Measurements from ENCODE around the gene NRXN2. TPM values are rescaled to one million over a fixed set of nuclear protein-coding genes. Genes with fewer than 3 reads are reported as not detected.

NRXN2 gene
- total RNA-seq, 2 donors from 2014 or later, result 0.74 to 1.3 TPM

DNA sequence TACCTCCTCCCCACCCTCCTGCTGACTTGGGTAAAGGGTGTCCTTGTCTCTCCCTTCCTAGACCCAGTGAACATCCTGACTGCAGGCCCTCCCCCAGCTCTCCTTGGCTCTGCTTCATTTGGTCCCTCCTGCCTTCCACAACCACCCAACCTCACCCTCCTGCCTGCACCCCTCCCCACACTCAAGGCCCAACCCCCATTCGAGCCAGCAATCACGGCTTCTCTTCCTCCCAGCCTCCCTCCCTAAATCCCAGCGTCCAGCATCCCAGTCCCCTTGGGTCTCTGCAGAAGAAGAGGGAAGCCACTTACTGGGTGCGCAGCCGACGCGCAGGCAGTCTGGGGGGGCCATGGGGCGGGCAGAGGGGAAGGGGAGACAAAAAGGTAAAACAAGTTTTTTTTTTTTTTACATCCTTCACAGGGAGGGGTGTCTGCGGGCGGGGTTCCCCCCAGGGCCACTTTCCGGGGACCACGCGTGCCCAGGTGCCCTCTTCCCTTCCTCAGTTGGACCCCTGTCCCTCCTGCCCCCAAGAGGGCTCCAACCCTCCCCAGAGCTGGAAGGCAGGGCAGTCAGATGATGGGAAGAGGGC lies 69.5 kb downstream of the NRXN2 start:
- Mint-ChIP-seq H3K4me1 (ENCODE audit: low read depth in 2 of 2) (no peaks in the 10 kb centered on the region), H3K4me3 (no peak overlapping the region), H3K27me3 (peaks cover 3 to 17% of the 10 kb centered on the region in 2 donors), H3K9me3 (no peaks in the 10 kb centered on the region), H3K27ac (peak overlapping the region in 1 of 2 donors; percentile 50), H3K36me3 (no peaks in the 10 kb centered on the region)
- ATAC-seq (no peak), DNase-seq (ENCODE audit: low spot score) (no peak)

GRCh38 chr11:64652586-64653387 lies 70.2 kb downstream of the NRXN2 start:
- H3K9me3 Mint-ChIP-seq, result no peaks in the 10 kb centered on the region
- peak overlapping the region in 1 of 2 donors; percentile 50 for H3K27ac Mint-ChIP-seq
- H3K4me3 Mint-ChIP-seq, result no peak overlapping the region
- no peaks in the 10 kb centered on the region for H3K36me3 Mint-ChIP-seq
- H3K27me3 Mint-ChIP-seq, result peaks cover 3 to 17% of the 10 kb centered on the region in 2 donors
- ATAC-seq (peak; percentile 53 to 66), DNase-seq (ENCODE audit: low spot score) (peak; percentile 76)
- no peaks in the 10 kb centered on the region for H3K4me1 Mint-ChIP-seq (ENCODE audit: low read depth in 2 of 2)

GRCh38 chr11:64650923-64651523 lies 72.0 kb downstream of the NRXN2 start:
- ATAC-seq, result no peak
- no peak overlapping the region for H3K27ac Mint-ChIP-seq
- no peak overlapping the region for H3K4me3 Mint-ChIP-seq

DNA sequence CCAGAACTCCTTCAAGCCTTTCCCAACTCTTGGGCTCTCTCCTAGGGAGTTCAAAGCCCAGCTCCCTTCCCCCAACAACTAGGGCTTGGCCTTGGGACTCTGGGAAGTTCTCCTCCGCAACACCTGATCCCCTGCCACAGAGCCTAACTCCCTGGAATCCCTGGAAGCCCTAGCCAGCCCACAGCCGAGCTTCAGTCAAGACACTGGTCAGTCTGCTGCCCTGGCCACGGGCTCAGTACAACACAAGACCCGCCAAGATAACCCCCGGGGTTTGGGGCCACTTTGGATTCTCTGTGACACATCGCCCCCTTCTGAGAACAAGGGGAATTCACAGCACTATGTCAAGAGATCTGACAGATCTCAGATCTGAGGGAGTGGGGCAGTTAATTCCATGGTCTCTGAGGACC lies 73.7 kb downstream of the NRXN2 start:
- Mint-ChIP-seq H3K4me1 (ENCODE audit: low read depth in 2 of 2) (no peaks in the 10 kb centered on the region), H3K36me3 (no peaks in the 10 kb centered on the region), H3K27me3 (peaks cover 21 to 32% of the 10 kb centered on the region in 2 donors), H3K27ac (no peak overlapping the region), H3K9me3 (no peaks in the 10 kb centered on the region), H3K4me3 (no peak overlapping the region)
- ATAC-seq (no peak), DNase-seq (ENCODE audit: low spot score) (no peak)

More at GRCh38 chr11:64650923-64651523, 72.0 kb downstream of the NRXN2 start:
- no peak for DNase-seq (ENCODE audit: low spot score)
- H3K36me3 Mint-ChIP-seq, result no peaks in the 10 kb centered on the region
- H3K4me1 Mint-ChIP-seq (ENCODE audit: low read depth in 2 of 2), result no peaks in the 10 kb centered on the region
- no peaks in the 10 kb centered on the region for H3K9me3 Mint-ChIP-seq
- peaks cover 8 to 25% of the 10 kb centered on the region in 2 donors for H3K27me3 Mint-ChIP-seq

DNA sequence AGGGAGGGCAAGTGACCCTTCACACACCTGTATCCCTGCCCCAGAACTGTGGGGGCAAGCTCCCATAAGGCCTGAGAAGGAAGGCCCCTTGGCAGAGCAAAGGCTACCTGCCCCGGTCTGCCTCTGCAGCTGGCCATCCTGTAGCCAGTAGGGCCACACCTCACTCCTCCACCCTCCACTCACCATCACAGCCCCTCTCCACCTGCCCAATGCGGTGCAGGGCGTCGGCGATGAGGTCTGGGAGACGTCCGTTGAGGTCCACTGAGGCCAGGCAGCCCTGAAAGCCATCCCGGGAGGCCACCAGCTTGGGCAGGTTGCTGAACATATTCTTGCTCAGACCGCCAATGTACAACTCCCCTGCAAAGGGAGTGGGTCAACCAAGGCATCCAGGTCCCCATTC lies 74.4 kb downstream of the NRXN2 start:
- Mint-ChIP-seq H3K27ac (no peak overlapping the region), H3K4me1 (ENCODE audit: low read depth in 2 of 2) (peaks cover 0 to 3% of the 10 kb centered on the region in 2 donors), H3K4me3 (no peak overlapping the region), H3K36me3 (no peaks in the 10 kb centered on the region), H3K27me3 (peaks cover 27 to 38% of the 10 kb centered on the region in 2 donors), H3K9me3 (no peaks in the 10 kb centered on the region)
- DNase-seq (ENCODE audit: low spot score), result no peak
- no peak for ATAC-seq

DNA sequence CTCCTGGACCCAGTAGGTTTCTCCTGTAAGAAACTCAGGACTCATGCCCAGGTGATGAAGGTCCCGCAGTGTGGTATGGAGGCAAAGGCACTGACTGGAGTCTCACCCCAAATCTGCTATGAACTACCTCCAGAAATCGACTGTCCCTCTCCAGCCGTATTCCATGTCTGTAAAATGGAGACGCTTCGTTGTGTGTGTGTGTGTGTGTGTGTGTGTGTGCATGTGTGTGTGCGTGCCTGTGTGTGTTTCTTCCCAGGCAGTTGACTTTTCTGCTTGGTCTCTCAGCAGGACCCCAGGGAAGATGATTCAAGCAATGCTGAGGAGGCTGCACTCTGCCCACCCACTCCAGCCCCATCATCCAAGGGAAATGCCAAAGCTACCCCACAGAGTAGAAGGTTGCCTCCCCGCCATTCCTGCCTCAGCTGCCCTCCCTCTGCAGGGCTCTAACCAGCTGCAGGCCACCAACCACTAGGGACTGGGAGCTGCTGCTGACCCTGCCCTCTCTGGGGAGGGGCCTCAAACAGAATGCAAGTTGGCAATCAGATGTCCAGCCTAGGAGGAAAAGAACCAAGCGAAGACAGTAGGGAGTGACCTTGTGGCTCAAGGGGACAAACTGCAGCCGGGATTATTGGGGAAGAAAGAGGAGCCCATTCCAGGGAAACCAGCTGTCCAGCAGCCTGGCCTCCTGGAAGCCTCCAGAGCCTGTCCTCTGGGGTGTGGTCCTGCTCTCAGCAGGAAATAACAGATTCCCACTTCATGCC lies 75.8 kb downstream of the NRXN2 start:
- Mint-ChIP-seq H3K9me3 (no peaks in the 10 kb centered on the region), H3K27me3 (peaks cover 27 to 38% of the 10 kb centered on the region in 2 donors), H3K27ac (no peak overlapping the region), H3K4me1 (ENCODE audit: low read depth in 2 of 2) (peaks cover 0 to 3% of the 10 kb centered on the region in 2 donors), H3K4me3 (no peak overlapping the region), H3K36me3 (no peaks in the 10 kb centered on the region)
- ATAC-seq (no peak), DNase-seq (ENCODE audit: low spot score) (no peak)

GRCh38 chr11:64644647-64645275 lies 78.2 kb downstream of the NRXN2 start:
- H3K27me3 Mint-ChIP-seq, result peaks cover 24 to 29% of the 10 kb centered on the region in 2 donors
- H3K36me3 Mint-ChIP-seq, result no peaks in the 10 kb centered on the region
- H3K27ac Mint-ChIP-seq, result no peak overlapping the region
- H3K9me3 Mint-ChIP-seq, result no peaks in the 10 kb centered on the region
- no peak overlapping the region for H3K4me3 Mint-ChIP-seq
- peaks cover 0 to 3% of the 10 kb centered on the region in 2 donors for H3K4me1 Mint-ChIP-seq (ENCODE audit: low read depth in 2 of 2)
- no peak for ATAC-seq
- no peak for DNase-seq (ENCODE audit: low spot score)

GRCh38 chr11:64643920-64644646 lies 78.9 kb downstream of the NRXN2 start:
- no peak overlapping the region for H3K4me3 Mint-ChIP-seq
- H3K27me3 Mint-ChIP-seq, result peaks cover 24 to 29% of the 10 kb centered on the region in 2 donors
- H3K9me3 Mint-ChIP-seq, result no peaks in the 10 kb centered on the region
- DNase-seq (ENCODE audit: low spot score) (no peak), ATAC-seq (no peak)
- peaks cover 0 to 3% of the 10 kb centered on the region in 2 donors for H3K4me1 Mint-ChIP-seq (ENCODE audit: low read depth in 2 of 2)
- H3K36me3 Mint-ChIP-seq, result no peaks in the 10 kb centered on the region
- no peak overlapping the region for H3K27ac Mint-ChIP-seq

DNA sequence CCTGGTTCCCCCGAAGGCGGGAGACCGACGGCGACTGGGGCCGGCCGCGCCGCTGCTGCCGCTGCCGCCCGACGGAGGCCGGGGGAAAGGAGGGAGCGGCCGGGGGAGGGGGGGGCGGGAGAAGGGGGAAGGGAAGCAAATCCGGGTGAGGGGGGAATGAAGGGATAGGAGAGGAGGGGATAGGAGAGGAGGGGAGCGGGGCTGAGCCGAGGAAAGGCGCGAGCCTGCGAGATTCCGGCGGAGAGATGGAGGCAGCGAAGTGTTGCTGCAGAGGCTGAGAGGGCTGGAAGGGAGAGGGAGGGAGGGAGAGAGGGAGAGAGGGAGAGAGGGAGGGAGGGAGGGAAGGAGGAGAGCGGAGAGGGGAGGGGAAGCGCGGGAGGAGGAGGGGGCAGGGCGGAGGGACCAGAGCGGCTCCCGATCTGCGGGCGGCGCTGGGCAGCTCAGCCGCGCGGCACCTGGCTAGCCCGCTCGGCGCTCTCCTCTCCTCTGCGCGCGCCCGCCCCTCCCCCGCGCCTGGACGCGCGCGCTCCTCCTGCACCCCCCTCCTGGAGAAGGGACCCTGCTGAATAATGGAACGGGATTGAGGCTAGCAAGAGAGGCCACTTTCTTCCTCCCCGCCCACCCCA lies 79.6 kb downstream of the NRXN2 start:
- Mint-ChIP-seq H3K27ac (no peak overlapping the region), H3K36me3 (no peaks in the 10 kb centered on the region), H3K9me3 (no peaks in the 10 kb centered on the region), H3K4me3 (peak overlapping the region; percentile 26), H3K4me1 (ENCODE audit: low read depth in 2 of 2) (peaks cover 0 to 3% of the 10 kb centered on the region in 2 donors), H3K27me3 (peaks cover 24 to 29% of the 10 kb centered on the region in 2 donors)
- DNase-seq (ENCODE audit: low spot score) (no peak), ATAC-seq (no peak)

DNA sequence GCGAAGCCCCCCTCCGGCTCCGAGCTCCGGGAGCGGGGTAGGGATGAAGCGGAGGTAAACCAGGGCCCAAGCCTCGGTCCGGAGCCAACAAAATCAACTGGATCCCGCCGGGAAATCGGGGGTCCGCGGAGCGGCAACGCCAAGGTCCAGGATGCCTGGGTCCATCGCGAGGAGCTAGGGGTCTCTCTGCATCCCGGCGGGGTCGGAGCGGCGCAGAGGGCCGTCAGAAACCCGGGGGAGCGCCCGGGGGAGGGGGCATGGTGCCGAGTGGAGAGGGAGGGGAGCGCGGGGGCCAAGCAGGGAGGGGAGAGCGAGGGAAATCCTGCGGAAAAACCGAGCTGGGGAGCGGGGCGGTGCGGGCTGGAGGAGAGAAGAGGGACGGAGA lies 80.1 kb downstream of the NRXN2 start:
- ATAC-seq (no peak), DNase-seq (ENCODE audit: low spot score) (no peak)
- Mint-ChIP-seq H3K27ac (no peak overlapping the region), H3K27me3 (peaks cover 24 to 29% of the 10 kb centered on the region in 2 donors), H3K4me1 (ENCODE audit: low read depth in 2 of 2) (peaks cover 0 to 3% of the 10 kb centered on the region in 2 donors), H3K4me3 (no peak overlapping the region), H3K36me3 (no peaks in the 10 kb centered on the region), H3K9me3 (no peaks in the 10 kb centered on the region)

DNA sequence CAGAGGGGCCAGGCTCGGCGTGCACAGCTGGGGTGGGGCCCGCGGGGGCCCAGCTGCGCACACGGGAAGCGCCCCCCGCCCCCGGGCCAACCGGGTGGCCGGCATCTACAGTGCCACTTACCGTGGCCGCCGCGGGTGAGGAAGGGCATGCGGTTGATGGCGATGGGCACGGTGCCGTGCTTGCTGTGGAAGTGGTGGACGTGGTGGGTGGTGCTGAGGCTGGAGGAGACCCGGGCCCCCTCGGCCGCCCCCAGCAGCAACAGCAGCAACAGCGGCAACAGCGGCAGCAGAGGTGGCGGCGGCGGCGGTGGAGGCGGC lies 80.6 kb downstream of the NRXN2 start:
- no peak overlapping the region for H3K4me3 Mint-ChIP-seq
- no peak overlapping the region for H3K27ac Mint-ChIP-seq
- DNase-seq (ENCODE audit: low spot score) (no peak), ATAC-seq (no peak)
- H3K36me3 Mint-ChIP-seq, result no peaks in the 10 kb centered on the region
- H3K4me1 Mint-ChIP-seq (ENCODE audit: low read depth in 2 of 2), result peaks cover 0 to 3% of the 10 kb centered on the region in 2 donors
- H3K27me3 Mint-ChIP-seq, result peaks cover 24 to 29% of the 10 kb centered on the region in 2 donors
- no peaks in the 10 kb centered on the region for H3K9me3 Mint-ChIP-seq

GRCh38 chr11:64641596-64642417 lies 81.2 kb downstream of the NRXN2 start:
- H3K4me1 Mint-ChIP-seq (ENCODE audit: low read depth in 2 of 2), result peaks cover 0 to 3% of the 10 kb centered on the region in 2 donors
- peaks cover 24 to 29% of the 10 kb centered on the region in 2 donors for H3K27me3 Mint-ChIP-seq
- DNase-seq (ENCODE audit: low spot score), result no peak
- H3K36me3 Mint-ChIP-seq, result no peaks in the 10 kb centered on the region
- no peak overlapping the region for H3K27ac Mint-ChIP-seq
- no peak overlapping the region for H3K4me3 Mint-ChIP-seq
- H3K9me3 Mint-ChIP-seq, result no peaks in the 10 kb centered on the region
- no peak for ATAC-seq
